K562 (cell line): Measurements from ENCODE around the gene SCYL1. TPM values are rescaled to one million over a fixed set of nuclear protein-coding genes. Genes with fewer than 3 reads are reported as not detected.

Experiments
- ATF7 ChIP-seq: fragments of 450-650 bp; IDR thresholded peaks from 2 replicates; pipeline ENCODE4 v1.7.1; 2014; ENCODE audit warnings: mild to moderate bottlenecking, moderate library complexity
- BCOR ChIP-seq: fragments of 450-650 bp; IDR thresholded peaks from 2 replicates; pipeline ENCODE4 v1.6.1; 2016
- E4F1 ChIP-seq: fragments of 250-450 bp; sonication (Bioruptor Pico); IDR thresholded peaks from 2 replicates; pipeline ENCODE4 v1.5.0; 2021; ENCODE audit warnings: mild to moderate bottlenecking, borderline replicate concordance
- IFI16 ChIP-seq: fragments of 250-450 bp; sonication (Bioruptor Pico); IDR thresholded peaks from 2 replicates; pipeline ENCODE4 v2.1.2; 2022; ENCODE audit warnings: mild to moderate bottlenecking, inconsistent platforms
- LARP7 ChIP-seq: fragments of 450-650 bp; IDR thresholded peaks from 2 replicates; pipeline ENCODE4 v1.6.1; 2016
- MBD1 ChIP-seq: fragments of 250-450 bp; sonication (Bioruptor Pico); IDR thresholded peaks from 2 replicates; pipeline ENCODE4 v1.8.0; 2022; ENCODE audit warnings: inconsistent platforms
- MIER1 ChIP-seq: fragments of 450-650 bp; IDR thresholded peaks from 2 replicates; pipeline ENCODE4 v1.6.1; 2016; ENCODE audit warnings: antibody characterized with exemption, mild to moderate bottlenecking, low read depth
- NUFIP1 ChIP-seq: fragments of 450-650 bp; IDR thresholded peaks from 2 replicates; pipeline ENCODE4 v1.6.1; 2018; ENCODE audit not compliant: partially characterized antibody
- TCF7L2 ChIP-seq: fragments of 150-350 bp; IDR thresholded peaks from 2 replicates; pipeline ENCODE4 v1.6.1; 2016; ENCODE audit warnings: low read depth, mild to moderate bottlenecking, low read length, moderate library complexity
- ZMIZ1 ChIP-seq, 2 experiments: fragments of 150-350 bp in 1 of 2; IDR thresholded peaks; 2 replicates each; pipeline ENCODE4 v1.6.1; 2012 to 2016; ENCODE audit warnings: low read depth in 2 of 2, low read length in 2 of 2, mild to moderate bottlenecking in 1 of 2, moderate library complexity in 1 of 2
- ZNF232 ChIP-seq: sonication (generic); formaldehyde crosslinking; IDR thresholded peaks from 2 replicates; pipeline ENCODE4 v1.8.0; 2022; ENCODE audit warnings: mild to moderate bottlenecking, missing genetic modification reagents
- ZNF609 ChIP-seq: sonication (generic); formaldehyde crosslinking; IDR thresholded peaks from 2 replicates; pipeline ENCODE4 v1.8.1; 2023; ENCODE audit warnings: missing genetic modification reagents, mild to moderate bottlenecking, borderline replicate concordance
- polyA plus RNA-seq, 8 experiments: library from polyadenylated mRNA; depleted of rRNA in 4 of 8; stranded (reverse) in 5 of 8; unstranded in 3 of 8; fragments of >200 nt; fragmentation: Nextera tagmentation in 2 of 8; fragmentation: Illumina TruSeq in 1 of 8; extraction: Ambion mirVana in 2 of 8; extraction: Trizol in 1 of 8; gene quantifications; 2 replicates each; pipeline versions ENCODE4 v1.2.1 to v1.2.3, GENCODE V29; 2011 to 2014; ENCODE audit warnings: inconsistent platforms in 1 of 8, missing spikeins in 1 of 8
- total RNA-seq, 7 experiments: library from RNA; depleted of rRNA in 6 of 7; stranded (reverse); fragments of >200 nt in 6 of 7; fragmentation: Illumina TruSeq in 2 of 7; extraction: Trizol in 2 of 7; gene quantifications; 2 replicates each; pipeline versions ENCODE4 v1.2.1 to v1.2.3, GENCODE V29; 2011 to 2021; ENCODE audit warnings: low replicate concordance in 1 of 7
- TF ChIP-seq, protein P1 (sequence below): fragments of 450-650 bp; formaldehyde crosslinking; IDR thresholded peaks from 2 replicates; pipeline ENCODE4 v1.4.0; 2020; ENCODE audit warnings: mild to moderate bottlenecking, moderate library complexity

SCYL1 gene
- total and polyA plus RNA-seq, 9 of the 15 experiments (the other 6 are each of a cell fraction or from before 2014, with no cell fraction given): 1.9 to 145 (median 57.6) TPM

DNA sequence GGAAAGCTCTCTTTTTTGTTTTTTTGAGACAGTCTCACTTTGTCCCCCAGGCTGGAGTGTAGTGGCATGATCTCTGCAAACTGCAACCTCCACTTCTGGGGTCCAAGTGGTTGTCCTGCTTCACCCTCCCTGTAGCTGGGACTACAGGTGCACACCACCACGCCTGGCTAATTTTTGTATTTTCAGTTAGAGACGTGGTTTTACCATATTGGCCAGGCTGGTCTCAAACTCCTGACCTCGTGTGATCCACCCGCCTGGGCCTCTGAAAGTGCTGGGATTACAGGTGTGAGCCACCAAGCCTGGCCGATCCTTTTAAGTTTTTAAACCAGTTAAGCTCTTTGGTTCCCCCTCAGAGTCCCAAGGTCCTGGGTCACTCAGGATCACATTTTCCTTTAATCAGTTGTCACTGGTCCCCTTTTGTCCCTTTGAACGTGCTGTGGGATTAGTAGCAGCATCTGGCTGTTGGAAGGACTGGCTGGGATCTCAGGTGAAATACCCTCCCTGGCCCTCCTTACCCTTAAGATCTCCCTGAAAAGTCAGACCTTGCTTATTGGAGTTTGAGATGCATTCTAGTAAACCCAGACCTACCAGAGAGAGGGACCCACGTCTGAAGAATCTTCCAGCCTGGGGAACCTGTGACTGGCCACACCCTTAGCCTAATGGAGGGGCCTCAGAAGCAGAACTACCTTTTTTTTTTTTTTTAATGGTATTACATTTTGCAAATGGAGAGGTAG, 17.9 kb upstream of the SCYL1 start (continued):
- TF ChIP-seq ZNF609 (CRISPR knock-in tag) (peak; percentile 75; the same call in 1 of the 2 replicates), ZNF232 (no peak), MBD1 (no peak), NUFIP1 (no peak), BCOR (no peak), IFI16 (CRISPR knock-in tag) (no peak), MIER1 (no peak), ATF7 (peak; percentile 92), LARP7 (no peak; the same call in 1 of the 2 replicates), ZMIZ1 (IDR thresholded peaks at IDR 0.05; ENCODE audit: low read depth in 2 of 2, low read length in 2 of 2) (peak in 1 of 2 experiments; percentile 67; a peak in 2 of 4 replicates), TCF7L2 (peak; percentile 76), E4F1 (CRISPR knock-in tag) (peak; percentile 84; the same call in 1 of the 2 replicates)
- TF ChIP-seq, protein P1, sequence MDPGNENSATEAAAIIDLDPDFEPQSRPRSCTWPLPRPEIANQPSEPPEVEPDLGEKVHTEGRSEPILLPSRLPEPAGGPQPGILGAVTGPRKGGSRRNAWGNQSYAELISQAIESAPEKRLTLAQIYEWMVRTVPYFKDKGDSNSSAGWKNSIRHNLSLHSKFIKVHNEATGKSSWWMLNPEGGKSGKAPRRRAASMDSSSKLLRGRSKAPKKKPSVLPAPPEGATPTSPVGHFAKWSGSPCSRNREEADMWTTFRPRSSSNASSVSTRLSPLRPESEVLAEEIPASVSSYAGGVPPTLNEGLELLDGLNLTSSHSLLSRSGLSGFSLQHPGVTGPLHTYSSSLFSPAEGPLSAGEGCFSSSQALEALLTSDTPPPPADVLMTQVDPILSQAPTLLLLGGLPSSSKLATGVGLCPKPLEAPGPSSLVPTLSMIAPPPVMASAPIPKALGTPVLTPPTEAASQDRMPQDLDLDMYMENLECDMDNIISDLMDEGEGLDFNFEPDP: peak; percentile 96
